DND-41 (cell line): ENCODE data around the gene OSGEP.

ENCODE experiments used
- ATAC-seq: fragments of 200-7000 bp; cut with Tn5 transposase; 3 replicates; pipeline ENCODE4 v1.9.1; 2021; ENCODE audit warnings: low read depth; ENCODE audit not compliant: insufficient read depth
- DNase-seq: peaks from one replicate; pipeline ENCODE4 v3.0.0-alpha.2; 2020
- H2AFZ ChIP-seq: 2 replicates; pipeline ENCODE4 v1.6.0; 2012; ENCODE audit warnings: low read depth, low read length
- H3K27ac ChIP-seq: 2 replicates; pipeline ENCODE4 v1.5.1; 2012; ENCODE audit warnings: low read length, inconsistent platforms
- H3K27me3 ChIP-seq: fragments of 200-600 bp; sonication (generic); 2 replicates; pipeline ENCODE4 v1.6.0; 2012; ENCODE audit warnings: low read length, mild to moderate bottlenecking, inconsistent platforms; ENCODE audit not compliant: insufficient read depth, poor library complexity
- H3K36me3 ChIP-seq: 2 replicates; pipeline ENCODE4 v1.5.1; 2012; ENCODE audit warnings: low read length, inconsistent platforms; ENCODE audit not compliant: insufficient read depth
- H3K4me1 ChIP-seq: 2 replicates; pipeline ENCODE4 v1.5.1; 2012; ENCODE audit warnings: mild to moderate bottlenecking, low read length; ENCODE audit not compliant: insufficient read depth
- H3K4me2 ChIP-seq: 2 replicates; pipeline ENCODE4 v1.6.0; 2012; ENCODE audit warnings: mild to moderate bottlenecking, moderate library complexity, low read length, inconsistent platforms; ENCODE audit not compliant: insufficient read depth
- H3K4me3 ChIP-seq, 2 experiments: fragments of 200-600 bp in 1 of 2; shearing (Covaris generic) in 1 of 2; 2 replicates each; pipeline ENCODE4 v1.5.1; 2012 to 2016; ENCODE audit warnings: inconsistent platforms in 2 of 2, low read length in 2 of 2, mild to moderate bottlenecking in 2 of 2, low read depth in 1 of 2, moderate library complexity in 1 of 2
- H3K79me2 ChIP-seq: 2 replicates; pipeline ENCODE4 v1.6.0; 2012; ENCODE audit warnings: low read length, inconsistent platforms; ENCODE audit not compliant: insufficient read depth
- H3K9ac ChIP-seq: 2 replicates; pipeline ENCODE4 v1.6.0; 2012; ENCODE audit warnings: low read depth, mild to moderate bottlenecking, inconsistent platforms, low read length, moderate library complexity
- H3K9me3 ChIP-seq: 2 replicates; pipeline ENCODE4 v1.5.1; 2012; ENCODE audit warnings: low read length, moderate library complexity, mild to moderate bottlenecking, inconsistent platforms; ENCODE audit not compliant: insufficient read depth, severe bottlenecking
- H4K20me1 ChIP-seq: 2 replicates; pipeline ENCODE4 v1.6.0; 2012; ENCODE audit warnings: low read length; ENCODE audit not compliant: insufficient read depth
- EZH2 ChIP-seq: IDR thresholded peaks from 3 replicates; pipeline ENCODE4 v1.6.1; 2012; ENCODE audit warnings: borderline replicate concordance, low read depth, mild to moderate bottlenecking, moderate library complexity, low read length, inconsistent platforms; ENCODE audit not compliant: severe bottlenecking
- TF ChIP-seq, protein P1 (sequence below): IDR thresholded peaks from 2 replicates; pipeline ENCODE4 v1.5.1; 2012; ENCODE audit warnings: borderline replicate concordance, low read length, moderate library complexity, mild to moderate bottlenecking; ENCODE audit not compliant: poor library complexity, severe bottlenecking; ENCODE audit errors: extremely low read depth

The OSGEP gene

DNA sequence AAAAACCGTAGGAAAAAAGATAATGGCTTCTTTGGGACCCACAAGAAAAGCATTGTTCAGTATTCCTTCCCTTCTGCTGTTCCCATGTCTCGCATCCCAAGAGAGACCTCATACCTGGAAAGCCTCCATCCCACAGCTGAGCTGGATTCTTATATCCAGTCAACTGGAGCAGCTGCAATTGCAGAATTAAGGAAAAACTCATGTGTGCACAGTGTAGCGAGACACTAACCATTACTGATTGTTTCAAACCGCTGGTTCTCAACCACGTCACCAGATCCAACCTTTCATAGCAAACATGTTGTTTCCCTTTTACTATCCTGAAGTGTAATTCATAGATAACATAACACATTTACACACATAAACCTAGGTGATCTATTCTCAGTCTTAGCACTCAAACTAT, 45.3 kb upstream of the OSGEP start:
- Histone ChIP-seq H3K4me1 (no peaks in the 10 kb centered on the region), H3K4me2 (no peak overlapping the region), H3K79me2 (no peaks in the 10 kb centered on the region), H2AFZ (no peak overlapping the region), H3K36me3 (no peaks in the 10 kb centered on the region), H3K9ac (no peak overlapping the region), H3K27ac (no peak overlapping the region), H3K9me3 (no peaks in the 10 kb centered on the region), H3K4me3 (no peak overlapping the region), H3K27me3 (peaks cover 11% of the 10 kb centered on the region), H4K20me1 (no peaks in the 10 kb centered on the region)
- DNase-seq (no peak), ATAC-seq (no peak)
- no peak for TF ChIP-seq EZH2
- TF ChIP-seq, protein P1, sequence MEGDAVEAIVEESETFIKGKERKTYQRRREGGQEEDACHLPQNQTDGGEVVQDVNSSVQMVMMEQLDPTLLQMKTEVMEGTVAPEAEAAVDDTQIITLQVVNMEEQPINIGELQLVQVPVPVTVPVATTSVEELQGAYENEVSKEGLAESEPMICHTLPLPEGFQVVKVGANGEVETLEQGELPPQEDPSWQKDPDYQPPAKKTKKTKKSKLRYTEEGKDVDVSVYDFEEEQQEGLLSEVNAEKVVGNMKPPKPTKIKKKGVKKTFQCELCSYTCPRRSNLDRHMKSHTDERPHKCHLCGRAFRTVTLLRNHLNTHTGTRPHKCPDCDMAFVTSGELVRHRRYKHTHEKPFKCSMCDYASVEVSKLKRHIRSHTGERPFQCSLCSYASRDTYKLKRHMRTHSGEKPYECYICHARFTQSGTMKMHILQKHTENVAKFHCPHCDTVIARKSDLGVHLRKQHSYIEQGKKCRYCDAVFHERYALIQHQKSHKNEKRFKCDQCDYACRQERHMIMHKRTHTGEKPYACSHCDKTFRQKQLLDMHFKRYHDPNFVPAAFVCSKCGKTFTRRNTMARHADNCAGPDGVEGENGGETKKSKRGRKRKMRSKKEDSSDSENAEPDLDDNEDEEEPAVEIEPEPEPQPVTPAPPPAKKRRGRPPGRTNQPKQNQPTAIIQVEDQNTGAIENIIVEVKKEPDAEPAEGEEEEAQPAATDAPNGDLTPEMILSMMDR = no peak

DNA sequence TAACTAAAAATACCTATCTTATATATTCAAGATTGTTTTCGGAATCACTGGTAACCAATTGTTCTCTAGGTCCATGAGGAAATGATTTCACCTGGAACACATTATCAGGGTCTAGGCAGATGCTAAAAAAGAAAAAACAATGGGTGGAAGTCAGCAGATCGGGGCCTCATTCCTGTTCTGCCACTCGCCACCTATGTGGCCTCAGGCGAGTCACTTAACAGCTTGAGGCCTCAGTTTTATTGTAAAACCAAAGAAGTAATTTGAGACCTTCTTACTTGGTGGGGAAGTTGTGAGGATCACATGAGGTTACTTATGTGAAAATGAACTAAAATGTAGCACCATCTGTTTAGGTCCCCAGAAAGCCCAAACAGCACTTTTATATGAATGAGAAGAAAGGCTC, 44.5 kb upstream of the OSGEP start:
- Histone ChIP-seq H2AFZ (no peak overlapping the region), H3K27me3 (peaks cover 11% of the 10 kb centered on the region), H3K4me3 (no peak overlapping the region), H3K79me2 (no peaks in the 10 kb centered on the region), H3K9me3 (no peaks in the 10 kb centered on the region), H3K9ac (no peak overlapping the region), H3K36me3 (no peaks in the 10 kb centered on the region), H3K27ac (no peak overlapping the region), H3K4me1 (no peaks in the 10 kb centered on the region), H4K20me1 (no peaks in the 10 kb centered on the region), H3K4me2 (no peak overlapping the region)
- DNase-seq (no peak), ATAC-seq (no peak)
- TF ChIP-seq, protein P1 = no peak
- TF ChIP-seq EZH2 = no peak

DNA sequence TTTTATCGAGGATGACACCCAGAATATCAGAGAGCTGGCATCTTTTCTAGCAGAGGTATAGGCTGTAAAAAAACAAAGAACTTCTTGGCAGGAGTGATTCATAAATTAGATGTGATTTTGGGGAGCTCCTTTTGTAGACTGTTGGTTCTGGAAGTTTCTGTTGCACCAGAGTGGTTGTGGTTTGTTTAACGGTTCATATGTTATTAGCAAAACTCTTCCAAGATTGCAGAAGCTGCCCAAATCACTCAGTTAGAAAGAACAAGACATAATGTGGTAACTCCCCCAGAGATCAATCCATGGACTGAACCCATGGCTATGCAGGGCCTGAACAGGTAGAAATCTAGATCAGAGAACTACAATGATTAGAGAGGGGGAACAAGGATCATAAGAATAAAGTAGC, 44.0 kb upstream of the OSGEP start:
- no peak for DNase-seq

More for the DNA sequence above, 44.0 kb upstream of the OSGEP start:
- Histone ChIP-seq H3K27me3 (peaks cover 11% of the 10 kb centered on the region), H3K27ac (no peak overlapping the region), H3K9me3 (no peaks in the 10 kb centered on the region), H3K79me2 (no peaks in the 10 kb centered on the region), H4K20me1 (no peaks in the 10 kb centered on the region), H3K9ac (no peak overlapping the region), H2AFZ (no peak overlapping the region), H3K36me3 (no peaks in the 10 kb centered on the region), H3K4me1 (no peaks in the 10 kb centered on the region), H3K4me3 (no peak overlapping the region), H3K4me2 (no peak overlapping the region)
- ATAC-seq = no peak
- TF ChIP-seq, protein P1 = no peak
- TF ChIP-seq EZH2 = no peak
